ENCODE results near the gene PPP6R2.

PPP6R2 gene, protein sequence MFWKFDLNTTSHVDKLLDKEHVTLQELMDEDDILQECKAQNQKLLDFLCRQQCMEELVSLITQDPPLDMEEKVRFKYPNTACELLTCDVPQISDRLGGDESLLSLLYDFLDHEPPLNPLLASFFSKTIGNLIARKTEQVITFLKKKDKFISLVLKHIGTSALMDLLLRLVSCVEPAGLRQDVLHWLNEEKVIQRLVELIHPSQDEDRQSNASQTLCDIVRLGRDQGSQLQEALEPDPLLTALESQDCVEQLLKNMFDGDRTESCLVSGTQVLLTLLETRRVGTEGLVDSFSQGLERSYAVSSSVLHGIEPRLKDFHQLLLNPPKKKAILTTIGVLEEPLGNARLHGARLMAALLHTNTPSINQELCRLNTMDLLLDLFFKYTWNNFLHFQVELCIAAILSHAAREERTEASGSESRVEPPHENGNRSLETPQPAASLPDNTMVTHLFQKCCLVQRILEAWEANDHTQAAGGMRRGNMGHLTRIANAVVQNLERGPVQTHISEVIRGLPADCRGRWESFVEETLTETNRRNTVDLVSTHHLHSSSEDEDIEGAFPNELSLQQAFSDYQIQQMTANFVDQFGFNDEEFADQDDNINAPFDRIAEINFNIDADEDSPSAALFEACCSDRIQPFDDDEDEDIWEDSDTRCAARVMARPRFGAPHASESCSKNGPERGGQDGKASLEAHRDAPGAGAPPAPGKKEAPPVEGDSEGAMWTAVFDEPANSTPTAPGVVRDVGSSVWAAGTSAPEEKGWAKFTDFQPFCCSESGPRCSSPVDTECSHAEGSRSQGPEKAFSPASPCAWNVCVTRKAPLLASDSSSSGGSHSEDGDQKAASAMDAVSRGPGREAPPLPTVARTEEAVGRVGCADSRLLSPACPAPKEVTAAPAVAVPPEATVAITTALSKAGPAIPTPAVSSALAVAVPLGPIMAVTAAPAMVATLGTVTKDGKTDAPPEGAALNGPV

DNA sequence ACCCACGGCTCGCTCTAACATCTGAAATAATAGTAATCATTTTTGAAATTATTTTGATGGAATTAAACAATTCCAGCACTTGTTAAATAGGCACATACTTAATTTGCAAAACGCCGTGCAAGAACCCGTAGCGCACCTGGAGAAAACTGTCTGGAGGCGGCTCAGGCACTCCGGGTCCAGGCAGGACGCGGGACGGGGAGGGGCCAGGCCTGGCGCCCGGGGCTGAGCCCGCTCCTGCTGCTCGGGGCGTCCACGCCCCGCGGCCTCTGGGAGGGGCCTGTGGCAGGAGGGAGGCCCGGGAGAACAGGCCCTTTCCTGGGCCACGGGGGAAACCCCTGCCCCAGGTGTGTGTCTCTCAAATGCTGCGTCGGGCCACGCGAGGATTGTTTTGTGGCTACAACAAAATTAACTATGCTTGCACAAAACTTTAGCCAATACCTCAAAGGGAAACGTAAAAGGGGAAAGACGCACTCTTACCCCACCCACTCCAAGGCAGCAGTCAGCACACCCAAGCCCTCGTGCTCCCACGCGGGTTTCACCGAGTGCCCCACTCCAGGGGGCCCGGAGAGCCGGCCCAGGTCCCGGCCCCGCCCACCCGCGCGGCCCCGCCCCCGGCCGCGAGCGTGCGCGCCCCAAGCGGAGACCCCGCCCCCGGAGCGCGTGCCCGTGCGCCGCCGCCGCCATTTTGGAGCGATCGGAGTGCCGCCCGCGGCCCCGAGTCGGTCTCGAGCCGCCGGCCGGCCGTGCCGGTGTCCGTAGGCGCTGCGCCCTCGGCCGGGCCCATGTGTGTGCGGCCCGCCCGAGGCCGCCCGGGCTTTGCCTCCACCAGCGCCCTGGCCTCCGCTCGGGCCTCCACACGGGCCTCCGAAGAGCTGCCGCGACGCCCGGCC, at the start of gene PPP6R2:
Gene PPP6R2 (plus strand): TSS at position 677 of the 890 bp plus-strand sequence. CDS start 50,582 bp downstream, outside the sequence.
- DNase-seq = peak; percentile 70

DNA sequence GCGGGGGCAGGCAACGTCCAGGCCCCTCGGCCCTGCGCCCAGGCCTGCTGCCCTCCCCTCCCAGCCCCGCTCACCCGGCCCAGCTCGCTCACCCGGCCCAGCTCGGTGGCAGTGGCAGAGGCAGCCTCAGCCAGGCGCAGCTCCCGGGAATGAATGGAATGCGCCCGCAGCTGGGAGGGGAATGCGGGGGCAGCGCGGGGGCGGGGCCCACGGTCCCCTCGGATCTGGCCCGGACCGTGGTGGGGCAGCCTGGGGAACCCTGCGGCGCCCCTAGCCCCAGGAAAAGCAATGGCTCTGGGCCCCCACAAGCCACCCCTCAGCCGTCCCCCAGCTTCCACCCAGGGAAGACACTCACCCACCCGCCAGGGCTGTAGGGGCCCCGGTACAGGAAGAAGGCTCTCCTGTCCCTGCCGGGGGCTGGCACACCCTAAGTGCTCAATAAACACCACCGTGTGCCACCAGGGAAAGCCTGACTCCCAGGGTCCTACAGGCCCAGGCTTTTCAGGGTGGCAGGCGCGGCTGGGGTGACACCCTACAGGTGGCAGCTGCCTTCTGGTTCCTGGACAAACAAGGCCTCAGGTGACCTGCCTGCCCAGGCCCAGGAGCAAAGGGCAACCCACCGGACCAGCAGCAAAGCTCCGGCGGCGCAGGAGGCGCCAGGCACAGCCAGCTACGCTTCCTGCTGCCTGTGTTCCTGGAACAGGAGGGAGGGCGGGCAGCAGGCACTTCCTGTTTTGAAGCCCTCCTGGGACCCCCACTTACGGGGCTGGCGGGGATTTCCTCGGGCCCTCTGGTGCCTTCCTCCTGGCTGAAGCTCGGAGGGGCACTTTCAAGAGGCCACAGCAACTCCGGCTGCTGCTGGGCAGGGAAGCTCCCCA, 49.4 kb upstream of the PPP6R2 start:
- peak; percentile 80 for DNase-seq

DNA sequence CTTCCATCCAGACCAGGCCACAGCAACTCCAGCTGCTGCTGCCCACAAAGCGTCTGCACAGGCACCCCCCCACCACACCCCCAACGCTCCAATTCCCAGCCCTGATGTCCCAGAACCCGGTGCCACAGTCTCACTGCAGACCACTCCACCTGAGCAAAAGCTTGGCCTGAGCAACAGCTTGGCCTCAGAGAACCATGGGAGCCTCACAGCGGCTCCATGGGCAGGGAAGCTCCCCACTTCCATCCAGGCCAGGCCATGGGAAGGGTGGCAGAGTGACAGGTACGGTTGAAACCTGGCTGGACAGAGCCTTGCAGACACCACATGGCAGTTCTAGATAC, 48.8 kb upstream of the PPP6R2 start:
- DNase-seq = no peak

DNA sequence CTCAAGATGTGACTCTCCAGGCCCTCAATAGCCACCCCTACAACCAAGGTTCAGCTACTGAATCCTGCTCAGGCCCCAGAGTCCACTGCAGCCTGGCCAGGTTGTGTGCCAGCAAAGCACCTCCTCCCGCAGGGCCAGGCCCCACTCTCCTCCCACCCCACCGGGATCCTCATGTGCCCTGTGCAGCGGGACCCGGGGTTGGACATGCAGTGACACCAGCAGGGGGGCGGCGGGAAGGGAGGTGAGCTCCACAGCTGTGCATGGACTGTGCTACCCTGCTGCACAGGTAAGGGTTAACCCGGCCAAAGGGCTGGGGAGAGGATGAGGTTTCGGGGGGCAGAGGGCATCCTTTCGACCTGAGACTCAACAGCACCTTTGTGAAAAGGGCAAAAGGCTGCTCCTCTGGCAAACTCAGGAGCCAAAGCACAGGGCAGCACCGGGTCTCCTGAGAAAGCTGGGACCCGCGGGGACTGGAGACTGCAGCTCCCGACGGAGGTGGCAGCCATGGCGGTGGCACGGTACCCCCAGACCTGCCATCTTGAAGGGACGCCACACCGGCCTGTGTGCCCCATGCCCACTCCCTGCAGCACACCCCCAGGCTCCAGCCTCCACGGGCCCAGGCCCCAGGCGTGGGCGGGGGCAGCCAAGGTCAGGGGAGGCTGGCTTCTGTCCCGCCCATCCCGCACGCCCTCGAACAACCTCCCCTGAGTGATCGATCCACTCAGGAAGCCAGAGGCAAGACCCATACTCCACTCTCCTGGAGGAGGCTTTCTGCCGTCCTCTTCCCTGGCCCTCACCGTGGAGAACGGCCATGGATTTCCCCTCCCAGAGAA, 46.3 kb upstream of the PPP6R2 start:
- DNase-seq = no peak

DNA sequence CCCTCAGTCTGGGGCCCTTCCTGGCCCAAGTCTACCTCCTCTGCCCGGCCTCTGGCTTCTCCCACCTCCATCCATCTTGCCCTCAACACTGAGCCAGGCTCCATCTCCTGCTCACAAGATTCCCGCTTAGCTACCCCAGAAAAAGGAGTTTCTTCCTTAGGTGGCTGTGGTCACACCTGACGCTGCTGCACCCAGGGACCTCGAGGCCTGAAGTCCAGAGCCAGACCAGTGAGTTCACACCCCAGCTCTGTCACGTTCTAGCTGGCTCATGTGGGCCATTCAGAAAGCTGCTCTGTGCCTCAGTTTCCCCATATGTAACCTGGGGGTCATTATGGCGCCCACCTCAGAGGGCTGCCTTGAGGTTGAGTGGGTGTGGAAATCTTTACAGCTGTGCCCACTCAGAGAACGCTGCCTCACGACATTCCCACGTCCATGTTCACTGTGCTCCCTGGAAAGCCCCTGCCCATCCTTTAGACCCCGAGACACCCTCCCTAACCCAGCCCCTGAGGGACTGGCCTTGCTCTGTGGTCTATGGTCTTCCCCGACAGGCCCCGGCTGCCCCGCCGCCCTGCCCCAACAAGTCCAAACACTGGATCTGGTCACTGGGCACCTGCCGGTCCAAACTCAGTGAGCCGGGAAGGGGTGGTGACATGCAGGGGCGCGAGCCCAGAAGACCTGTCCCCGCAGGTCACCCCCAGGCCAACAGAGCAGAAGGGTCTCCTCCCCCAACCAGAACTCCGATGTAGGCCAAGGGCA, 45.4 kb upstream of the PPP6R2 start:
- DNase-seq = no peak

DNA sequence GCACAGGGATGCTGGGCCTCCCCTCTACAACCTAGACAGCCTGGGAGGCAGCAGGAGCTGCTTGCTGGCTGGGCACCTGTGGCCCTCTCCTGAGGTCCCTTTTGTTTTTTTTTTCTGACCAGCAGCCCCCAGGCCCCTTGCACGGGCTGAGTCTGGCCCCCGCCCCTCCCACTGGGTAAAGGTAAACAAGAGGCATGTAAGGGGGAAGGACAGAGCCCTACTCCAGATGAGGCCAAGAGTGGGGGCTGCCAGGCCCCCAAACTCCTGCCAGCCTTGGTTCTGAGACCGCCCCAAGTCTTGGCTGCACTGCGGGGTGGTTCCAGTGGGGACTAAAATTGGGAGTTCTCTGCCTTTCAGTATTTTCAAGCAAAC, 44.9 kb upstream of the PPP6R2 start:
- DNase-seq = no peak

DNA sequence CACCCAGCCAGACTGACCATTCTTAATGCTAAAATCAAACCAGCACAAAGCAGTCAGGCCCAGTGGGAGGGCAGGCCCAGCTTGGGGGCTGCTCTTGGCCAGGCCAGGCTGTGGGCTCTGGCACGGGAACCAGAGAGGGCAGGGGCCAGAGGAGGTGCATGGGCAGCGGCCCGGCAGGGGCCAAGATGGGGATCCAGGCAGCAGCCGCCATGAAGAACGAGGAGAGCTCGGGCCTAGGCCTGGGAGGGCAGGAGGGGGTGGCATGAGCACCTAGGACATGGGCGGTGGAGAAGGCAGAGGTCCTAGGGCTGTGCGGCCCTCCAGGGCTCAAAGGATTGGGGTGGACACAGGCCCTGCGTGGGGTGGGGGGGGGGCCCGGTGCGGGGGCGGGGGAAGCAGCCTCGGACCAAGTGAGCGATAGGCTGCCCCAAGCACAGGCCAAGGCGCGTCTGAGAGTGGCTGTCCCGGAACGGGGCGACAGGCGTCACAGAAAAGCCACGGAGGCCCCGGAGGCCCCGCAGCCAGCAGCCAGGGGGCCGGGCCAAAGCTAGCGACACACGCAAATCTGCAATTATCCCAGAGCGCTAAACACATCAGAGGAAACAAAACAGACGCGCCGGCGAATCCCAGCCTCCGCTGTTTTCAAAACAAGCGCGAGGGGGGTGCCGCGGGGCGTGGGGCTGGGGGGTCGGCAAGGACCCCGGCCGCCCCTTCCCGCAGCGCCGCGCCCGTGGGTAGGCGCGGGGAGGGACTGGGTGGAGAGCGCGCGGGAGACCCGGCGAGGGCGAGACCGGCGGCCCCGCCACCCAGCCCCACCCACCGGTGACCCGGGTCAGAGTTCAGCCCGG, 44.0 kb upstream of the PPP6R2 start:
- DNase-seq = peak; percentile 25

DNA sequence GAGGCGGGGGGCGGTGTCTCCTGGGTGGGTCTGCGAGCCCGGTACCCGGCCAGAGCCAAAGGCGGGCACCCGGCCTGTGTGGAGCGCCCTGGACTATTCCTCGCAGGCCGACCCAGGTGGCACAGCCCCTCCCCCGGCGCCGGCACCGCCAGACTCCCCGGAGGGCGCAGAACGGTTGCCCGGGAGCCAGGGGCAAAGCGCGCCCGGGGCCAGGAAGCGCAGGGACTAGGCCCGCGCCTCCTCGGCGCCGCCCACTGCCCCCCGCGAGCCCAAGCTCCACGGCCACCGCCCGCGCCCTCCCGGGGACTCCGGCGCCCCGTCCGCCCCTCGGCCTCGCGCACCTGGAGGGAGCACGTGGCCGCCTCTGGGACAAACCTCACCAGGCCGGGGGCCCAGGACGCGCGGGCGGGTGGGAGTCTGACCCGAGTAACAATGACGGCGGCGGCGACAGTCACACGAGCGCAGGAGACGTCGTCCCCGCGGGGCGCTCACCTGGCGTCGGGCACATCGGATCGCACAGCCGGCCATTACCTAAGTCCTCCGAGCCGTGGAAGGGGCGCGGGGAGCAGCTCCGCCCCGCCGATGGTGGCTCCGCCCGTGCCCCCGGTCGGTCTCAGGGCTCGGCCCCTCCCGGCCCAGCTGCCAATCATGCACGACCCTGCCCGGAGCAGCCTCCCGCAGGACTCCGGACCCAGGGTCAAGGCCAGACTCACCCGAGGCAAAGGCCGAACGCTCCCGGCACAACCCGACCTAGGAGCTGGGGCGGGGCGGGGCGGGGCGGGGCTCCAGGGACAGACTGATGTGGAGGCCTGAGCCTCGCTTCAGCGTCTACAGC, 43.1 kb upstream of the PPP6R2 start:
- no peak for DNase-seq

DNA sequence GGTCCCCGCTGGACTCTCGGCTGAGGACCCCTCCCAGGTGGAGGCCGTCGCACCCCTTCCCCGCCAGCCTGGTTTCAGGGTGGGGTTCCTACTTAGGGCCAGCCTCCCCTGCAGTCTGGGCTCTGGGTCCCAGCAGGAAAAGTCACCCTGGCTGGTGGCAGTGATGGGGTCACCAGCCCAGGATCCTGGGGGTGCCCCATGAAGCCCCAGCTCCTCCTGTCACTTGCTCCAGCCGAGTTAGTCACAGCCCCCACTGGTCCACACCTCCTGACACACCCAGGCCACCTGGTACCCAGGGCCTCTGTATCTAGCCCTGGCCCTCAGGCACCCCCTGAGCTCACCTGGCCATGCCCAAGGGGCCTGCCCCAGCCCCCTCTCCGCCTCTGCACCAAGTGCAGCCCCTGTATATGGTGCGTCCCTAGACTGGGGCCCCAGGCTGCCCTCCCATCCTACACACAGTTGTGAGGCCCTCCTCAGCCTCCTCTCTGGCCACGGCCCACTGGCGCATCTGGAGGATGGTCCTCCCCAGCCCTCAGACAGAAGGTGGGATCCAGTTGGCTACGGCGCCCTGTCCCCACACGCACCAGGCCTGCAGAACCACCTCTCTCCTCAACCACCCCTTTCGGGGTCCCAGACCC, 42.4 kb upstream of the PPP6R2 start:
- no peak for DNase-seq

DNA sequence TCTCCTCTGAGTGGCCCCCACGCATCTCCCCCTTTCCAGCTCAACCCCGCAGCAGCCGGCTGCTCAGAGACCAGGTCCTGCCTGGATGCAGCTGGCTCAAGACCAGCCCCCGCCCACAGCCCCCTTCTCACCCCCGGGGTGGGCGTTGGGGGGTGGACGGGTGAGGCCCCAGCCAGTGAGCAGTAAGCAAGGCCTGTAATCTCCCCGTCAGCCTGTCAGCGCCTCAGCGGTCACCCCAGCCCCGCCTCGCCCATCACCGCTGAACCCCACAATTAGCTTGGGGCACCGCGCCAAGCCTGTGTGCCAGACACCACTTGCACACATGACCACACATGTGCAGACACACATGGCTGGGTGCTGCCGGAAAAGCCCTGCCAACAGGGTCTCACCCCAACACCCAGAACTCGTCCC, 41.5 kb upstream of the PPP6R2 start:
- no peak for DNase-seq

DNA sequence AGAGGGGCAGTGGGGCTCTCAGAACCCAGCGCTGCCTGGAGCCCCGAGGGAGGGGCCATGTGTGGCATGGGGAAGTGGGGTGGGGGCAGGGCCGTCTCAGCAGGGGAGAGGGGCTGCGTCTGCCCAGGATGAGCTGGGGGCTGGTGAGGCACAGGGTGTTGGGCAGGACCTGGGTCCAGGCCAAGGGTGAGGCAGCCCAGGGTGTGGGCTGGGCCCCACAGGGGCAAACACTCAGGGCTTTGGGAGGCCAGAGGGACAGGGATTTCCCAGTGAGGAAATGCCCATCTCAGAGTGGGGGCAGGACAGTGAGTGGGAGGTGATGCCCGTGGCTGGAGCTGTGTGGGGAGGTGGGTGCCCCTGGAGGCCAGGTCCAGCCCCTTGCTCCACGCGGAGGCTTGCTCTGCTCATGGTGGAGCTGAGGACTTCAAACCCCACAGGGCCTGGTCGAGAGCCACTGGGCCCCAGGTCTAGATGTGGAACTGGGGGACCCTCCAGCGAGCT, 41.0 kb upstream of the PPP6R2 start:
- DNase-seq = no peak

DNA sequence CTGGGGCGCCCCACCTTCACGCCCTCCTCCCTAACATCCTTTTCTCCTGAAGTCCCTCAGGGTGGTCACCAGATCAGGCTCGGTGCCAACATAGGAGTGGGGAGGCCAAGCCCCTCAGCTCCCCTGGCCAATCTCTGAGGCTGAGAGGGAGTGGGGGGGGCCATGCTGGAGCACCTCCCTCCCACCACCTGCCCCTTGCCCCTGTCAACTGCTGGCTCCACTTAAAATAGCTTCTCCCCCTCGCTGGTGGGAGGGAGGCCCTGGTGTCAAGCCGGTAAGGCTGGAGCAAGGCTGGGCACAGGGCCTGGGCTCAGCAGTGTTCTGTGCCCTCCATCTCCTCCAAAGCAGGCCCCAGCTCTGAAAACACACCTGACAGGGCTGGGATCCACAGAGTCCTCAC, 40.6 kb upstream of the PPP6R2 start:
- DNase-seq = no peak

DNA sequence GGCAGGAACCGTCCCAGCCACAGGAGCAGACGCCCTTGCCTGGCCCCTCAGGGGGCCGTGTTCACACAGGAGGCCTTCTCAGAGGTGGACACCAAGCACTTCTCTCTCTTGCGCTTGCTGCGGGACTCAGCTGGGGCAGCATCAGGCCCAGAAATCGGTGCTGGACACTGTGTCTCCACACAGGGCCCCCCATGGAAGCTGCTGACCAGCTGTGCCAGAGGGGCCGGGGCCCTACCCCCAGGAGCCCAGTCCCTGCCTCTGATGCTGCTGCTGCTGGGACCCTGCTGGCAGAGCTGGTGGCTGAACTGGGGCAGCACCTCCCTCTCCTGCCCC, 39.6 kb upstream of the PPP6R2 start:
- DNase-seq = no peak

DNA sequence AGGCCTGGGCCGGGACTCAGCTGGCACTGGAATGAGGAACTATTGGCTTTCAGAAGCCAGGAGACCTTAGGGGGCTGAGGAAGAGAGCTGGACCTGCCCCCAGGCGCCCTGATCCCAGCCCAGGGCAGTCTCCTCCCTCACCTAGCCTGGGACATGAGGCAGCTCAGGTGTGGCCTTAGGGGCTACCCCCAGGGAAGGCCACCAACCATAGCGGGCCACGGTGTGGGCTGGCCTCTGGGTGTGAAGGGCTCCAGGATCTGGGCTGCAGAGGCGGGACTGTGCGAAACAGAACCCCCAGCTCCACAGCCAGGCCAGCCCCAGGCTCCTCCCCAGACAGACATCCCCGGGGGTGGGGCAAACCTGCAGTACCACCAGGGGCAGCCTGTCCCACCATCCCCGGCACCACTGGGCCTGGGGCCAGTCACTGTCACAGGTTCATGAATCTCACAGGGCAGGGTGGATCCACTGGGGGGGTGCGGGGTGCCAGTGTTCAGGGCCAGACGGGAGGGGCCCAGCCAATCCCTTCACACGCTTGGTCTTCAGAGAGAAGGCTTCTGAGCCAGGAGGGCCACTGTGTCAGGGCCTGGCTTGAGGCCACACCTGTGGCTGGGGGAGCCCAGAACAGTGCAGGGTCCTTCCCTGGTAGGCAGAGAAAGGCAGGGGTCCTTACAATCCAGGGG, 39.1 kb upstream of the PPP6R2 start:
- no peak for DNase-seq

DNA sequence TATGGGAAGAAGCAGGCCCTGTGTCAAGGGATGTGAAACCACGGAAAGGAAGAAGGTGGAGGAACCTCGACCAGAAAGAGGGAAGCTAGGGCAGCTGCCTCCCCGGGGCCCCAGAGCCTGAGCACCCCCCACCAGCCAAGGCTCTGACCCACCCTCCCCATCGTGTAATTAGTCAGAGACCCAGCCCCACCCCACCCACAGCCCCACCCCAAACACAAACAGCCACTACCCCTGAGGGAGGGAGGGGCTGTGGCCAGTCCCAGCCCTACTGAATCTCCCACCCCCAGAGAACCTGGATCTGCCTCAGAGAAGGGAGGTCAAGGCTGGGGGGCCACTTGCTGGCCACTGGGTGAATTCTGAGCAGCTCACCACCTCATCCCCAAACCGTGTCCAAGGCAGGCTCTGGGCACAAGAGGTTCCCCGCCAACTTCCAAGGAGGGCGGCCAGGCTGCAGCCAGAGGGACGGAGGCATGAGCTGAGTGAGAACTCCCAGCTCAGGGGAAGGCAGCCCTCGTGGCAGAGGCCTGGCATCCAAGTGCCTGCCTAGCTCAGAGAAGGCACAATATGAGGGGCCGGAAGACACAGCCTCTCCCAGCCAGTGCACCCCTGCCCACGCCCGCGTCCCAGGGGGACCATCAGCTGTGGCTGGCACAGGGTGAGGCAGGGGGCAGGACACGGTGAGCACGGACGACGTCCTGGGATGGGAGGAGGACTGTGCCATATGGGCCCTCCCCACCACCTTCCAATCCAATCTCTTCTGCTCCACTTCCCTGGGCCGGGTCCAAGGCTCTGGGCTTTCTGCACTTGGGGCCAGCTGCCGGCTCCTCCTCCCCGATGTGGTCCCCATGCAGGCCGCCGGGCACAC, 38.4 kb upstream of the PPP6R2 start:
- DNase-seq = no peak

DNA sequence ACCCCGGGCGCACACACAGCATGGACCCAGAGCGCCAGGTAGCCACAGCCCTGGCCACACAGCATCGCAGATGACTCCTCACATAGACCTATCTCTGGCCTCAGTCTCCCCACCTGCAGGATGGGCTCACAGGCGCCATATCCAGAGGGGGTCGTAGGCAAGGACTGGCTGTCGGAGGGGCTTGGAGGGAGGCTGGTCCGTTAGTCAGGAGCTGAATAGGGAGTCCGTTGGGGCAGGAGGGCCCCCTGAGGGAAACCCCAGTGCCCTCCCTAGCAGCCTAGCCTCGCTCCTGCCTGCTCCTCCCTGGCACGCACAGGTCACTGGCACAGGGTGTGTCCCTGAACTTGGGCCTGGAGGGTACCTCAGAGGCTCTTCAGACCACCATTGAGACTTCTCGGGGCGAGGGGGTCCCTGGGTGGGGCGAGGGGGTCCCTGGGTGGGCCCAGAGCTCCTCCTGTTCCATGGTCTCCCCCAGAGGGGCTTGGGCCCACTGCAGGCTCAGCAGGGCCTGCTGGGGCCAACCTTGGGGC, 37.7 kb upstream of the PPP6R2 start:
- no peak for DNase-seq
